ENCODE data around the gene SLC16A3.
"Not testable (repeated sequence)": the region's sequence is repeated elsewhere in the genome, so short reads cannot be mapped to it uniquely, and the experiment has no call there.

SLC16A3 gene

DNA sequence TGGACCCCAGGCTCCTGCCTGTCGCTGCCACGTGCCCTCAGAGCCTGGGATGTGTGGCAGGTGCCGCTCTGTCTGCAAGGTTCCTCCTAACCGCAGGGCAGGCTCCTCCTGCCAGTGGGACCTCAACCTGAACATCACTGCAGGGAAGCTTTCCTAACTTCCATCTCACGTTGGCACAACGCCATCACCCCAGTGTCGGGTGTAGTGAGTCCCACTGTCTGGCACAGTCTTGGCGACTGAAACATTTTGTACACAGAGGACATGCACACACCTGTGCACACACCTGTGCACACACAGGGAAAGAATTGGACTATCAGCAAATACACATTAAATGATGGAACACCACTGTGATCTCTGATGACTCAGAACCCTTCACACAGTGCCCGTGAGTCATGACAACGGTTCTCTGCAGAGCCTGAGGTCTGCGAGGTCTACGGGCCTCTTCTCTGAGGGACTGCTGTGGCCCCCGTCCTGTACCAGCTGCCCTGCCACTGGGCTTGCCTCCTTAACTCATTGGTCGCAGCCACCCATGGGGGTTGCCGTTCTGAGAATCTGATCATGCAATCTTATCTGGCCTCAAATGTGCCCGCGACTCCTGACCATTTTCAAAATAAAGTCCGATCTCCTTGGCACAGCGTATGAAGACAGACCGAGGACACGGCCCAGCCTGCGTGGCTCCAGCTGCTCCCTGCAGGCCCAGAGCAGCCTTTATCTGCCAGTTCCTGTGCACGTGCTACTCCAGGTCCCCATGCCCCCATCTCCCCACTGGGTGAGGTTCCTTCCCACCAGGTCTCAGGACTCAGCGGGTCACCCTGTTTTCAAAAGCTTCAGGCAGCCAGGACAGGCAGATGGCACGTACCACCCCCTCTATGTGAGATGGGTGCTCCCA is 23.8 kb upstream of the SLC16A3 start:
- DNase-seq (ENCODE audit: low read depth), result no peak

DNA sequence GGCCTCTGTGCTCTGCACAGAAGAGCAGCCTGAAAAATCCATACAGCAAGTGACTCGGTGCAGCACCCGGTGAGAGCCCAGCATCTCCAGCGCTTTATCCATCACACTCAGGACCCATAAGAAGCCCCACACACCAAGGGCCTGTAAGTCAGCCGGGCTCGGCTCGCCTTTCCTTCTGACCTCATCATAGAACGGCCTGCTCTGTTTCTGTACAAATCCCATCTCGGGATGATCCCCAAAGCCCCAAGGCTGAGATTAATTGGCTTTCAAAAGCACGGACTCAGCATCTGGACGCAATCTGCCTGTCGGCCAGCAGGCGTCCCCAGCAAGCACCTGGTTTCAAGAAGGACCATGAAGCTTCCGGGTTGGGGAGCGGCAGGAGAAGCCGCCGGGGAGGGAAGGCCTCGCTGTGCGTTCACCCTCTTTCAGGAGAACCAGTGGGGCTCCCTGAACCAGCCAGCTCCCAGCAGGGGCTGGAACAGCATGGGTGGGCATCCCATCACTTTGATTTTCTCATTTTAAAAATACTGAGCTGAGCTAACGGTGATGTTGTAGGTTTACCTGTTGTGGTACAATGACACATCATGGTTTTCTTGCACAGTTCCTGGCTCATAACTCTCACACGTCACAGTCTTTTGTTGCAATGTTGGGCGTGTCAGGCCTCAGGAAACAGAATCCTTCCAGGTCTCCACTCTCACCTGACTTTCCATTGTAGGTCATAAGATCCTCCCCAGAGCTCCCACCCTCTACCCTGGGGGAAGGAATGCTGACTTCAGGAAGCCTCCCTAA is 22.9 kb upstream of the SLC16A3 start:
- DNase-seq (ENCODE audit: low read depth), result peak; percentile 67

GRCh38 chr17:82210655-82211054 is 18.2 kb upstream of the SLC16A3 start:
- DNase-seq (ENCODE audit: low read depth), result not testable (repeated sequence)

DNA sequence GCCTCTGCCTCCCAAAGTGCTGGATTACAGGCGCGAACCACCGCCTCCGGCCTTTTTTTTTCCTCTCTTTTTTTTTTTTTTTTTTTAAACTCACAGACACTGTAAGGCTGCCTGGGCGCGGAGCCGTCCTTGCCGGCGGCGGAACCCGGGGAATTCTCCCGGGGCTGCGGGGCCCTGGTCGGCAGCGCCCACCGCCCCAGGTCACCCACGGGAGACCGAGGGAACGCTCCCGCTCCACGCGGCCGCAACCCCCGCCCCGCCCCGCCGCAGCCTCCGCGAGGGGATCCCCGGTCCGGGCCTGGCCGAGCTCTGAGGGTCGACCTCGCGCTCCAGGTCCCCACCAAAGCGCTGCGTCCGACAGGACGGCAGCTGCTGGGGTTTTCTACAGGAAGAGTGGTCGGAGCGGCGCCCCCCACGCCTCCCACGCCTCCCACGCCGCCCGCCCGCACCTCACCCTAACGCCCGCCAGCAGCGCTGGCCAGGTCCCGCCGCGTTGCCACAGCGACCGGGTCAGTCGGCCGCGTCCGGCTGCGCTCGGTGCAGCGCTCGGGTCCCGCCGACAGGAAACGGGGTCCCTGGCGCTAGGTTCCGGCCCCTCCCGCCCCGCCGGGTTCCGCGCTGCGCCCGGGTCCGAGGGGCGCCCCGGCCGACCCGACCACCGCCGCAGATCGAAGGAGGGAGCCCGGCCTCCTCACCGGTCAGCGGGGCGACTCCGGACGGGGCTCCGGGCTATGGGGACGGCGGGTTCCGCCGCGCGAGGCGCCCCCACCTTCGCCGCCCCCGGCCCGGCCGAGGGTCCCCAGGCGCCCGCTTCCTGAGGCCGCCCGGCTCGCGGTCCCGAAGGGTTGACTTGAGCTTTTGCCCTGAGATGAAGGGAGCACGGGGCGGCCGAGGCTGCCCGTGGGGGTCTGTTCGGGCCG is 16.3 kb upstream of the SLC16A3 start, which contains the start of gene CCDC57:
Gene CCDC57, minus strand, starts transcription at position 512 of the 920 bp plus-strand sequence. CDS start 10,898 bp downstream, outside the sequence.
- peak; percentile 52 for DNase-seq (ENCODE audit: low read depth)

DNA sequence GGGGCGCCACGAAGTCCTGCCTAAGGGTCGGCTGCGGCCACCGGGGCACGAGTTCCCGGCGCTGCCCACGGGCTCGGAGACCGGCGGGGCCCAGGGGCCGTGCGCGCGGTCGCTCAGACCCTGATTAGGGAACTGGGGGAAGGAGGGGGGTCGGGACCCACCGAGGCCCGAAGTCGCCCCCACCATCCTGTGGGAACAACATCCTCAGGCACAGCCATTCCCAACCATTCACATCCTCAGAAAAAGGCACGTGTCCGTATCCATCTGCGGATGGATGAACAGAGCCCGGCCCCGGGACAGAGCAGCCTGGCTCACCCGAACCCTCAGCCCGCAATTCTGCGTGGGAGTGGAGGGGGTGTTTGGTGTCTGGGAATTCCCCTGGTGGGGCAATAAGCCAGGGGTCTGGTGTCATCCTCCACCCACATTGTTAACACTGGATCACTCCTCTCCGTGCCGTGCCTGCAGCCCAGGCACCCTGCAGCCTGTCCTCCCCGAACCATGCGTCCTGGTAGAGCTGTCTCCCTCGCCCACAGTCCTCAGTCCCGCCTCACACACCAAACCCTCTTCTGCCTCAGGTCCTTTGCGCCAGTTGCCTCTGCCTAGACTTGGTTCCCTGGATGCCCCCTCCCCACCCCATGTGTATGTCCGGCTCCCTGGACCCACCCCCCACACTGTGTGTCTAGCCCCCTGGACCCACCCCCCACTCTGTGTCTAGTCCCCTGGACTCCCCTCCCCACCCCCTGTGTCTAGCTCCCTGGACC is 15.4 kb upstream of the SLC16A3 start:
- DNase-seq (ENCODE audit: low read depth), result no peak

DNA sequence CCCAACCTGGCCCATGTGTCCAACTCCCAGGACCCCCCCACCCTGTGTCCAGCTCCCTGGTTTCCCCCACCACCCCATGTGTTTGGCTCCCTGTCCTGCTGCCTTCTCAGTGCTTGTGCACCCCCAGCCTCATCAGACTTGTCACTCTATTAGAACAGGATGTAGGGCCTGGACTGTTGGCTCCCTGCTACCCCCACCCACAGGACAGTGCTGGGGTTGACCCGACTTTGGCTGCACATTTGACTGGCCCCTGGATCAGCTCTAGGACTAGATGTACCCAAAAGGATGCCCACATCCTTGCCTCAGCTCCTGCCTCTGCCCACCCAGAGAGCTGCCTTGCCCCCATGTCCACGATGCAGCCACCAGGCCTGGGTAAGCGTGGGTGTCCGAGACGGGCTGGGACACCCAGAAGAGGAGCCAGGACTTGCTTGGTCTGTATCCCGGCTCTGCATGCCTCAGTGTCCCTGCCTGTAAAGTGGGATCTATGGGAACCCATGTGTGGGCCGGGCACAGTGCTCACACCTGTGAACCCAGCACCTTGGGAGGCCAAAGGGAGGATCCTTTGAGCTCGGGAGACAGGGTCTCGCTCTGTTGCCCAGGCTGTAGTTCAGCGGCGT is 14.7 kb upstream of the SLC16A3 start:
- DNase-seq (ENCODE audit: low read depth), result no peak

DNA sequence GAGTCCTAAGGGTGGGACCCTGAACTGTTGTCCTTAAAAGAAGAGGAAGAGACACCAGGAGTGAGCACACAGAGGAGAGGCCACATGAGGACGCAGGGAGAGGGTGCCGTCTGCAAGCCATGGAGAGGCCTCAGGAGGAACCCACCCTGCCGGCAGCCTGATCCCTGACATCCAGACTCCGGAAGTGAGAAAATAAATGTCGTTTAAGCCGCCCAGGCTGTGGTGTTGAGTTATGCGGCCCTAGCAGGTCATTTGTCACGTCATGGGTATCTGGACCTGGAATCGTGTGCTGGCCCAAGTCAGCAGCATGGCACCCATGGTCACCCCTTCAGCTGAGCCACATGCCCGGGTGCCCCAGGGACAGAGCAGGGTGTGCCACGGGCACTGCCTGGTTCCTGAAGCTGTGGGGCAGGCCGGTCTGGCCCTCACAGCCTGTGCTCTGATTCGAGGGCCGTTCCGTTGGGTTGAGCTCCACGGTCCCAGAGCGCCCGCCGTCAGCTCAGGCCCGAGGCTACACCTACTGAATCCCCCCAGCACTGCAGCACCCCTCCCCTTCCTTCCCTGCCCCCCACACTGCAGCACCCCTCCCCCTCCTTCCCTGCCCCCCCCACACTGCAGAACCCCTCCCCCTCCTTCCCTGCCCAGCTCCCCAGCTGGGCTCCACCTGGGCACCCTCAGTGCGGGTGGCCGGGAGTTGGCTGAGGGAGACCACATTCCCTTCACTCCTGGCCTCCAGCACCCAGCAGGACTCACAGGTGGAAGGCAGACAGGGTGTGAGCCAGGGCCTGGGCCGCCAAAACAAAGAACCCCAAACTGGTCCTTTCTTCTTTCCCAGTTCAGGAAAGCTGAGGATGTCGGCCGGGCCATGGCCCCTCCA is 13.5 kb upstream of the SLC16A3 start:
- DNase-seq (ENCODE audit: low read depth), result no peak

- no peak for DNase-seq (ENCODE audit: low read depth)
Observed at GRCh38 chr17:82215972-82216300, 12.9 kb upstream of the SLC16A3 start.

DNA sequence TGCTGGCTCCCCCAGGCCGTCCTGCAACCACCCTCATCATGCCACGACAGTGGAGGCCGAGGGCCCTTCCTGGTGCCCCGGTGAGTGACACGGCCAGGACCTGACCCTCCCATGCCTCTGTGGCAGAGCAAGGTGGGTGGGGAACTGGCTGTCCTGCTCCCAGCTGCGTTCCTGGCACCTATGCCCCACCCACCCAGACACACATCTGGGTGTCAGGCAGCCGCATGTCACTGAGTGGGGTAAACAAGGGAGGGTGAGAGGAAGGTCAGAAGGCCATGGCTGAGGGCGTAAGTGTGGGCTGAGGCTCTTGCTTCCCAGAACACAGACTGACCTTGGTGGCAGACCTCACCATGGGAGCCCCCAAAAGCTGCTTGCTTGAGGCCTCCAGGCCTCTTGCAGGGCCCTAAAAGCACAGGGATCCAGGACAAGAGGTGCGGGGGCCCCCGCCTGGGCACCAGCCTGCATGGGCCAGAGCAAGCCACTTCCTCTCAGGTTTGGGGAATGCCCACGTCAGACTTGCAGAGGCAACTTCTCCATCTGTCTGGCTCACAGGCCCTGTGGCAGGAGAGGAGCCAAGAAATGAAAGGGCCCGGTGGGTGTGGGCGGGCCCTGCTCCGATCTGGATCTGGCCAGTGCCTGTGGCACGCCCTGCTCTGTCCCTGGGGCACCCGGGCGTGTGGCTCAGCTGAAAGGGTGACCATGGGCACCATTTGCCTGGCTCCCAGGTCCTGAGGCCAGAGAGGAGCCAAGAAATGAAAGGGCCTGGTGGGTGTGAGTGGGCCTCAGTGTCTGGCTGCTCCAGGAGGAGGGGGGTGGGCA is 12.3 kb upstream of the SLC16A3 start:
- no peak for DNase-seq (ENCODE audit: low read depth)

GRCh38 chr17:82217120-82217529 is 11.7 kb upstream of the SLC16A3 start:
- no peak for DNase-seq (ENCODE audit: low read depth)

DNA sequence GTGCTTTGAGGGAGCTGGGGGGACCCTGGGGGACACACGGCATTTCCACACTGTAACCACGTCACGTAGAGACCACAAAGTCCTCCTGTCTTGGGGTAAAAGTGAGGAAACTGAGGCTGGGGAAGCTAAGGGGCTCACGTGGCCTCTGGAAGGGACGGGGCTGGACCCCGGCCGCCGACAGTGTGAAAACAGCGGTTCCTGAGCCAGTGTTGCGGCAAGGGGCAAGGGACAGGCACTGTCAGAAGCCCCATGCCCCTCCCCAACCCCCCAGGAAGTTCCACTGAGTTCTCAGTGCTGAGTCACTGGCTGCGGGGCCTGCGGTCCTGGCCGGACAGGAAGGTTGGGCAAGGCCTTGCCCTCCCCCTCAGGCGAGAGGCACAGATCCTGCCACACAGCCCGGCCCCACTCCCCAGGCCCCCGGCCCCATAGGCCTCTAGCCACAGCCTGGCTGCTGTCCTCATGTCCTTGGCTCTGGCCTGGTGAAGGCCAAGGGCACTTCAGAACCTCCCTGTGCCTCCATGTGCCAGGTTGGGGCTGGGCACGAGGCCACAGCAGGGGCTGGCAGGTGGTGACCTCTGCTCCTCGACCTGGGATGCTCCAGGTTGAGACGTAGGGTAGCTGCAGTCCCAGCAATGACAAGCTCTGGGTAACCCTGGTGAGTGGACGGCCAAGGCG is 11.2 kb upstream of the SLC16A3 start:
- DNase-seq (ENCODE audit: low read depth), result no peak

DNA sequence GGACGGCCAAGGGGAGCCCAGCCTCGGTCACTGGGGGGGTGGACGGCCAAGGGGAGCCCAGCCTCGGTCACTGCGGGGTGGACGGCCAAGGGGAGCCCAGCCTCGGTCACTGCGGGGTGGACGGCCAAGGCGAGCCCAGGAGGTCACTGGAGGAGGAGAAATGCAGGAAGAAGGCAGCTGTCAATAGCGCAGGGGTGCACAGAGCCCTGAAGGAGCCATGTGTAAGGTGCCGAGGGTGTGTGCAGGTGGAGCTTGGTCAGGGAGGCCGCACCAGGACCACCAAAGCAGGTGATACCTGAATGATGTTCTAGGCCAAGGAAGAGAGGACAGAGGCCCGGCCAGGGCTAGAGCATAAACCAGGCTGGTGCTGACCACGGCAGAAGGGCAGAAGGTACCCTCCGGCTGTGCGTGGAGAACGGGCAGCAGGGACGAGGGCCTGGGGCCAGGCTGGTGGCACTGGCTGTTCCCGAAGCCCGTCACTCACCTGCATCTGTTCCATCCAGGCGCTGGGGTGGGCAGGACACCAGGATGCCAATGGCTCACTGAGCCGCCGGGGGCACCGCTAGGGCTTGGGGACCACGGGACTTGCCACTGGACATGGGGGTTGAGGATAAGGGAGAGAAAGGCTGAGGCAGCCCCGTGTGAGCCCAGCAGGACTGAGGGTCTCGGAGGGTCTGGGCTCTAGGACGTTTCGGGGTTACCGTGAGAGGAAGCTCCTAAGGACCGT is 10.3 kb upstream of the SLC16A3 start:
- no peak for DNase-seq (ENCODE audit: low read depth)

- DNase-seq (ENCODE audit: low read depth), result no peak
Observed at GRCh38 chr17:82219083-82219482, 9.8 kb upstream of the SLC16A3 start.

- DNase-seq (ENCODE audit: low read depth), result no peak
Observed at GRCh38 chr17:82219753-82220709, 8.8 kb upstream of the SLC16A3 start.

DNA sequence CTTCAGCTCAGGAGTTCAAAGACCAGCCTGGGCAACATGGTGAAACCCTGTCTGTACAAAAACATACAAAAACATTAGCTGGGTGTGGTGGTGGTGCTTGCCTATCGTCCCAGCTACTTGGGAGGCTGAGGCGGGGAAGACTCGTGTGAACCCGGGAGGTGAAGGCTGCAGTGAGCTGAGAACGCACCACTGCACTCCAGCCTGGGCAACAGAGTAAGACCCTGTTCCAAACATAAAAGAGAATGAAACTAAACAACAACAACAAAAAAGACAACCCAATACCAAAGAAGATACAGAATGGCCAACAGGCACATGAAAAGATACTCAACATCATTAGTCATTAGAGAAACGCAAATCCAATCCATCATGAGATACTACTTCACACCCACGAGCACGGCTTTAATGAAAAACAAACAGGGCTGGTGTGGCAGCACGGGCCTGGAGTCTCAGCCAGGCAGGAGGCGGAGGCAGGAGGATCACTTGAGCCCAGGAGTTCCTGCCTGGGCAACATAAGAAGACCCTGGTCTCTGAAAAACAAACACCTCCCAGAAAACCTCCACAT is 7.4 kb upstream of the SLC16A3 start:
- no peak for DNase-seq (ENCODE audit: low read depth)

DNA sequence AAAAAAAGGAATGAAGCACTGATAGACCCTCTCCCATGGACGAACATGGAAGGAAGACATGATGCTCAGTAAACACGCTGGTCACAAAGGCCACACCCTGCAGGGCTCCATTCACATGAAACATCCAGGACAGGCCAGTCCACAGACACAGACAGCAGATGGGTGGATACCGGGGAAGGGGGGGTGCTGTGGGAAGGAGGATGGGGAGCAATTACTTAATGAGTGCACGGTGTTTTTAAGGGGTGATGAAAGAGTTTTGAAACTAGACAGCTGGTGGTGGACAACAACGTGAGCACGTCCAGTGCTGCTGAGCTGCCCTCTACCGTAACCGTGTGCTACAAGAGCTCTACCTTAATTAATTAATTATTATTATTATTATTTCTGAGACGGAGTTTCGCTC is 6.0 kb upstream of the SLC16A3 start:
- DNase-seq (ENCODE audit: low read depth), result no peak

Data from activated T-cell treated with anti-CD3 and anti-CD28 coated beads for 1 hour (primary cell).